RWPE2 (cell line): ENCODE data around the gene KBTBD7.
"Not testable (repeated sequence)": the region's sequence is repeated elsewhere in the genome, so short reads cannot be mapped to it uniquely, and the experiment has no call there.

Experiments
- ATAC-seq: fragments of 200-7000 bp; cut with Tn5 transposase; 3 replicates; pipeline ENCODE4 v1.9.1; 2021; ENCODE audit warnings: low read depth
- DNase-seq: peaks from one replicate; pipeline ENCODE4 v3.0.0-alpha.2; 2020; ENCODE audit warnings: low spot score
- H3K27ac ChIP-seq: fragments of 450-650 bp; 2 replicates; pipeline ENCODE4 v1.5.1; 2017; ENCODE audit warnings: mild to moderate bottlenecking; ENCODE audit not compliant: poor library complexity, severe bottlenecking
- H3K27me3 ChIP-seq: fragments of 250-450 bp; sonication (Bioruptor Pico); 2 replicates; pipeline ENCODE4 v1.5.1; 2021; ENCODE audit warnings: mild to moderate bottlenecking, moderate library complexity; ENCODE audit not compliant: insufficient read depth, poor library complexity, severe bottlenecking
- H3K36me3 ChIP-seq: fragments of 250-450 bp; sonication (Bioruptor Pico); 2 replicates; pipeline ENCODE4 v1.5.1; 2020; ENCODE audit warnings: low read depth, mild to moderate bottlenecking, moderate library complexity
- H3K4me1 ChIP-seq: fragments of 250-450 bp; sonication (Bioruptor Pico); 2 replicates; pipeline ENCODE4 v1.5.1; 2021; ENCODE audit warnings: mild to moderate bottlenecking, moderate library complexity; ENCODE audit not compliant: insufficient read depth, poor library complexity, severe bottlenecking
- H3K4me3 ChIP-seq: fragments of 250-450 bp; sonication (Bioruptor Pico); 2 replicates; pipeline ENCODE4 v1.5.1; 2021; ENCODE audit warnings: mild to moderate bottlenecking, moderate library complexity; ENCODE audit not compliant: severe bottlenecking
- H3K9me3 ChIP-seq: fragments of 250-450 bp; sonication (Bioruptor Pico); 2 replicates; pipeline ENCODE4 v1.5.1; 2021; ENCODE audit warnings: mild to moderate bottlenecking, moderate library complexity; ENCODE audit not compliant: severe bottlenecking
- CTCF ChIP-seq: fragments of 450-650 bp; IDR thresholded peaks from one replicate; pipeline ENCODE4 v1.5.1; 2017; ENCODE audit warnings: mild to moderate bottlenecking, moderate library complexity; ENCODE audit not compliant: poor library complexity, severe bottlenecking

Gene KBTBD7

GRCh38 chr13:41177616-41178015 is 16.8 kb downstream of the KBTBD7 start:
- Histone ChIP-seq H3K9me3 (no peaks in the 10 kb centered on the region), H3K36me3 (no peaks in the 10 kb centered on the region), H3K4me3 (no peak overlapping the region), H3K27me3 (no peaks in the 10 kb centered on the region), H3K27ac (no peak overlapping the region), H3K4me1 (peaks cover 13% of the 10 kb centered on the region)
- DNase-seq (no peak), ATAC-seq (no peak)
- no peak for TF ChIP-seq CTCF

DNA sequence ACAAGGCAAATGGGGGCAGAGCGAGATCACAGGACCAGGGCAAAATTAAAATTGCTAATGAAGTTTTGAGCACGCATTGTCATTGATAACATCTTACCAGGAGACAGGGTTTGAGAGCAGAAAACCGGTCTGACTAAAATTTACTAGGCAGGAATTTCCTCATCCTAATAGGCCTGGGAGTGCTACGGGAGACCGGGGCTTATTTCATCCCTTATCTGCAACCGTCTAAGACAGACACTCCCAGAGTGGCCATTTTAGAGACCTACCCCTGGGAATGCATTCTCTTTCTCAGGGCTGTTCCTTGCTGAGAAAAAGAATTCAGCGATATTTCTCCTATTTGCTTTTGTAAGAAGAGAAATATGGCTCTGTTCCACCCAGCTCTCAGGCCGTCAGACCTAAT is 18.8 kb downstream of the KBTBD7 start:
- not testable (repeated sequence) for ATAC-seq, DNase-seq, H3K4me3 ChIP-seq, H3K36me3 ChIP-seq, H3K27me3 ChIP-seq, H3K9me3 ChIP-seq, H3K27ac ChIP-seq, H3K4me1 ChIP-seq

- no peak overlapping the region for H3K4me3 ChIP-seq
- H3K27ac ChIP-seq, result no peak overlapping the region
- no peak for DNase-seq
- H3K9me3 ChIP-seq, result no peaks in the 10 kb centered on the region
- H3K36me3 ChIP-seq, result no peaks in the 10 kb centered on the region
- no peak for TF ChIP-seq CTCF
- no peaks in the 10 kb centered on the region for H3K4me1 ChIP-seq
- no peak for ATAC-seq
- H3K27me3 ChIP-seq, result no peaks in the 10 kb centered on the region
Measured at GRCh38 chr13:41162151-41162550, 32.2 kb downstream of the KBTBD7 start.

- H3K27ac ChIP-seq, result no peak overlapping the region
- no peaks in the 10 kb centered on the region for H3K27me3 ChIP-seq
- H3K4me3 ChIP-seq, result no peak overlapping the region
- DNase-seq (no peak), ATAC-seq (no peak)
- no peaks in the 10 kb centered on the region for H3K9me3 ChIP-seq
- TF ChIP-seq CTCF, result no peak
- H3K4me1 ChIP-seq, result no peaks in the 10 kb centered on the region
- no peaks in the 10 kb centered on the region for H3K36me3 ChIP-seq
Measured at GRCh38 chr13:41159174-41159573, 35.2 kb downstream of the KBTBD7 start.

- no peak overlapping the region for H3K4me3 ChIP-seq
- H3K27me3 ChIP-seq, result no peaks in the 10 kb centered on the region
- DNase-seq (no peak), ATAC-seq (no peak)
- no peak overlapping the region for H3K27ac ChIP-seq
- H3K4me1 ChIP-seq, result no peaks in the 10 kb centered on the region
- H3K9me3 ChIP-seq, result peaks cover 2% of the 10 kb centered on the region
- no peak for TF ChIP-seq CTCF
- no peaks in the 10 kb centered on the region for H3K36me3 ChIP-seq
Measured at GRCh38 chr13:41157048-41157717, 37.2 kb downstream of the KBTBD7 start.
